OCI-LY3 (cell line): ENCODE data around the gene FBXO40.

Experiments
- H2AFZ ChIP-seq: fragments of 200-600, 300-600 bp; shearing (Covaris generic); 2 replicates; pipeline ENCODE4 v1.6.0; 2014; ENCODE audit warnings: antibody characterized with exemption, low read depth, low read length
- H3K27ac ChIP-seq: fragments of 200-600, 300-600 bp; sonication (generic); 2 replicates; pipeline ENCODE4 v1.5.1; 2014; ENCODE audit warnings: mild to moderate bottlenecking, low read length, moderate library complexity, mixed read lengths
- H3K27me3 ChIP-seq: fragments of 200-600, 300-600 bp; sonication (generic); 2 replicates; pipeline ENCODE4 v1.6.1; 2014; ENCODE audit warnings: low read depth, low read length, mixed read lengths
- H3K36me3 ChIP-seq: fragments of 200-600, 300-600 bp; sonication (generic); replicated peaks from 2 replicates; pipeline ENCODE3; 2014; ENCODE audit warnings: low read depth, low read length, mixed read lengths
- H3K4me1 ChIP-seq: fragments of 300-600, 200-600 bp; sonication (generic); 2 replicates; pipeline ENCODE4 v1.6.1; 2014; ENCODE audit warnings: low read length, mixed read lengths
- H3K4me2 ChIP-seq: fragments of 200-600, 300-600 bp; sonication (generic); 2 replicates; pipeline ENCODE4 v1.6.1; 2014; ENCODE audit warnings: low read length, mixed read lengths
- H3K4me3 ChIP-seq: fragments of 300-600, 200-600 bp; sonication (generic); 2 replicates; pipeline ENCODE4 v1.5.1; 2014; ENCODE audit warnings: antibody characterized with exemption, mild to moderate bottlenecking, low read length, moderate library complexity
- H3K79me2 ChIP-seq: fragments of 300-600, 200-600 bp; shearing (Covaris generic); 2 replicates; pipeline ENCODE4 v1.6.1; 2014; ENCODE audit warnings: mild to moderate bottlenecking, low read length, mixed read lengths
- H3K9ac ChIP-seq: fragments of 300-600, 200-600 bp; shearing (Covaris generic); 2 replicates; pipeline ENCODE4 v1.6.0; 2014; ENCODE audit warnings: mild to moderate bottlenecking, low read length, moderate library complexity
- H3K9me3 ChIP-seq: fragments of 200-600, 300-600 bp; shearing (Covaris generic); 2 replicates; pipeline ENCODE4 v1.6.1; 2014; ENCODE audit warnings: low read length, mixed read lengths; ENCODE audit not compliant: insufficient read depth
- H4K20me1 ChIP-seq: fragments of 200-600, 300-600 bp; sonication (generic); 2 replicates; pipeline ENCODE4 v1.6.1; 2016; ENCODE audit warnings: low read length, mixed read lengths; ENCODE audit not compliant: insufficient read depth
- CTCF ChIP-seq: fragments of 200-600, 300-600 bp; sonication (generic); IDR thresholded peaks from 2 replicates; pipeline ENCODE4 v1.5.1; 2014; ENCODE audit warnings: antibody characterized with exemption, low read length, low read depth
- EZH2phosphoT487 ChIP-seq: fragments of 200-600 bp; shearing (Covaris generic); IDR thresholded peaks from 2 replicates; pipeline ENCODE4 v1.6.1; 2018; ENCODE audit warnings: antibody characterized with exemption, mixed run types, low read depth

The FBXO40 gene

GRCh38 chr3:121619691-121620090 lies 26.5 kb downstream of the FBXO40 start:
- no peak overlapping the region for H3K4me2 ChIP-seq
- H3K4me1 ChIP-seq, result peaks cover 6% of the 10 kb centered on the region

GRCh38 chr3:121621491-121621890 lies 28.3 kb downstream of the FBXO40 start:
- Histone ChIP-seq H3K9ac (no peak overlapping the region), H3K4me2 (no peak overlapping the region), H3K79me2 (no peaks in the 10 kb centered on the region), H4K20me1 (no peaks in the 10 kb centered on the region), H3K4me1 (peaks cover 9% of the 10 kb centered on the region), H3K4me3 (no peak overlapping the region), H3K27me3 (no peaks in the 10 kb centered on the region), H3K9me3 (no peaks in the 10 kb centered on the region), H3K36me3 (no peaks in the 10 kb centered on the region), H3K27ac (no peak overlapping the region), H2AFZ (no peak overlapping the region)
- TF ChIP-seq CTCF (no peak), EZH2phosphoT487 (no peak)

More at GRCh38 chr3:121619691-121620090, 26.5 kb downstream of the FBXO40 start:
- Histone ChIP-seq H3K9ac (no peak overlapping the region), H3K4me3 (no peak overlapping the region), H3K27ac (no peak overlapping the region), H4K20me1 (no peaks in the 10 kb centered on the region), H2AFZ (no peak overlapping the region), H3K79me2 (no peaks in the 10 kb centered on the region), H3K27me3 (no peaks in the 10 kb centered on the region), H3K9me3 (no peaks in the 10 kb centered on the region), H3K36me3 (no peaks in the 10 kb centered on the region)
- TF ChIP-seq CTCF, result no peak
- TF ChIP-seq EZH2phosphoT487, result no peak

GRCh38 chr3:121624147-121624899 lies 31.1 kb downstream of the FBXO40 start:
- Histone ChIP-seq H3K9ac (no peak overlapping the region), H3K79me2 (no peaks in the 10 kb centered on the region), H3K36me3 (peaks cover 4% of the 10 kb centered on the region), H3K27me3 (no peaks in the 10 kb centered on the region), H3K4me1 (peaks cover 9% of the 10 kb centered on the region), H3K4me2 (peak overlapping the region; percentile 58), H3K27ac (no peak overlapping the region), H3K9me3 (no peaks in the 10 kb centered on the region), H3K4me3 (0 out of 2 replicates have a peak overlapping the region, but pooled peaks have one; percentile 3), H2AFZ (peak overlapping the region; percentile 14; the same call in 1 of the 2 replicates), H4K20me1 (no peaks in the 10 kb centered on the region)
- TF ChIP-seq EZH2phosphoT487 (no peak), CTCF (no peak)

GRCh38 chr3:121626495-121626894 lies 33.3 kb downstream of the FBXO40 start:
- no peaks in the 10 kb centered on the region for H3K9me3 ChIP-seq
- H3K4me1 ChIP-seq, result peaks cover 9% of the 10 kb centered on the region
- peaks cover 20% of the 10 kb centered on the region for H3K36me3 ChIP-seq
- no peak for TF ChIP-seq EZH2phosphoT487
- TF ChIP-seq CTCF, result no peak
- H3K4me3 ChIP-seq, result no peak overlapping the region
- H3K27ac ChIP-seq, result no peak overlapping the region
- no peak overlapping the region for H2AFZ ChIP-seq
- H3K79me2 ChIP-seq, result no peaks in the 10 kb centered on the region
- H3K9ac ChIP-seq, result no peak overlapping the region
- H4K20me1 ChIP-seq, result no peaks in the 10 kb centered on the region
- no peak overlapping the region for H3K4me2 ChIP-seq
- no peaks in the 10 kb centered on the region for H3K27me3 ChIP-seq
